CD4-positive, alpha-beta T cell (primary cell): Measurements from ENCODE around the gene CLCN1. TPM values are rescaled to one million over a fixed set of nuclear protein-coding genes. Genes with fewer than 3 reads are reported as not detected.

Source experiments
- ATAC-seq: fragments of 200-7000 bp; cut with Tn5 transposase; one replicate; pipeline ENCODE4 v1.10.0; 2022; ENCODE audit warnings: mild to moderate bottlenecking; ENCODE audit not compliant: poor library complexity
- CTCF ChIA-PET: fragments of 350-600 bp; sonication (Branson Sonifier 250); formaldehyde crosslinking; loops from one replicate; lab custom pipeline; 2021; ENCODE audit warnings: antibody characterized with exemption, inconsistent platforms; lab: Charles Lee
- POLR2A ChIA-PET: fragments of 350-600 bp; sonication (Branson Sonifier 250); formaldehyde crosslinking; loops from one replicate; lab custom pipeline; 2021; ENCODE audit warnings: antibody characterized with exemption, inconsistent platforms; lab: Charles Lee
- DNase-seq, 14 experiments: peaks; one replicate each; pipeline ENCODE4 v3.0.0-alpha.2; 2013 to 2020; ENCODE audit warnings: mixed read lengths in 2 of 14
- H3K27ac ChIP-seq, 2 donors: one replicate each; pipeline versions ENCODE4 v1.5.1 to v1.7.0; 2013; ENCODE audit warnings: low read length in 2 of 2, low read depth in 1 of 2, mild to moderate bottlenecking in 1 of 2
- H3K27me3 ChIP-seq, 2 experiments: 1 replicate in 1 of 2; 2 replicates in 1 of 2; pipeline versions ENCODE4 v1.6.1 to v1.7.0; 2013; ENCODE audit warnings: low read length in 2 of 2, control low read depth in 1 of 2, mild to moderate bottlenecking in 1 of 2, moderate library complexity in 1 of 2; ENCODE audit not compliant: insufficient read depth in 2 of 2, control insufficient read depth in 1 of 2
- H3K36me3 ChIP-seq: one replicate; pipeline ENCODE4 v1.6.1; 2013; ENCODE audit warnings: low read length, control low read depth; ENCODE audit not compliant: insufficient read depth
- H3K4me1 ChIP-seq: one replicate; pipeline ENCODE4 v1.6.1; 2013; ENCODE audit warnings: low read length, control low read depth; ENCODE audit not compliant: insufficient read depth
- H3K4me3 ChIP-seq: one replicate; pipeline ENCODE4 v1.5.1; 2013; ENCODE audit warnings: mild to moderate bottlenecking, low read length, moderate library complexity
- H3K9me3 ChIP-seq, 2 experiments: 1 replicate in 1 of 2; 2 replicates in 1 of 2; pipeline versions ENCODE4 v1.6.1 to v1.7.0; 2013; ENCODE audit warnings: low read length in 2 of 2, mild to moderate bottlenecking in 2 of 2, control low read depth in 1 of 2, moderate library complexity in 1 of 2; ENCODE audit not compliant: control insufficient read depth in 1 of 2, insufficient read depth in 1 of 2
- H3K27ac Mint-ChIP-seq: one replicate; pipeline ENCODE4 v1.8.0; 2020; ENCODE audit warnings: mixed read lengths
- H3K27me3 Mint-ChIP-seq: one replicate; pipeline ENCODE4 v1.8.0; 2021; ENCODE audit warnings: mixed read lengths
- H3K36me3 Mint-ChIP-seq: one replicate; pipeline ENCODE4 v1.8.0; 2021; ENCODE audit warnings: low read depth, mixed read lengths
- H3K4me1 Mint-ChIP-seq: one replicate; pipeline ENCODE4 v1.8.0; 2021; ENCODE audit warnings: low read depth, mixed read lengths
- H3K4me3 Mint-ChIP-seq: one replicate; pipeline ENCODE4 v1.8.0; 2020; ENCODE audit warnings: mild to moderate bottlenecking, mixed read lengths
- H3K9me3 Mint-ChIP-seq: one replicate; pipeline ENCODE4 v1.8.0; 2020; ENCODE audit warnings: mixed read lengths
- intact Hi-C, 2 experiments: fragments of 100-400 bp; cut with DNase I in 1 of 2; cut with micrococcal nuclease in 1 of 2; formaldehyde crosslinking; loops; one replicate each; pipeline versions ENCODE4 v1.15.1 to v1.9.0; 2023 to 2025; cut with DNase I, micrococcal nuclease
- total RNA-seq, 174 experiments: library from RNA in 2 of 174; stranded (reverse) in 2 of 174; gene quantifications; one replicate each; pipeline ENCODE4 v1.2.3 and lab custom pipeline; 2021 to 2026
- TF ChIP-seq, protein P1 (sequence below): fragments of 200-600 bp; IDR thresholded peaks from one replicate; pipeline ENCODE4 v1.8.0; 2022; ENCODE audit warnings: antibody characterized with exemption, mild to moderate bottlenecking

Gene CLCN1
- total RNA-seq, 2 experiments from 2014 or later = not detected

DNA sequence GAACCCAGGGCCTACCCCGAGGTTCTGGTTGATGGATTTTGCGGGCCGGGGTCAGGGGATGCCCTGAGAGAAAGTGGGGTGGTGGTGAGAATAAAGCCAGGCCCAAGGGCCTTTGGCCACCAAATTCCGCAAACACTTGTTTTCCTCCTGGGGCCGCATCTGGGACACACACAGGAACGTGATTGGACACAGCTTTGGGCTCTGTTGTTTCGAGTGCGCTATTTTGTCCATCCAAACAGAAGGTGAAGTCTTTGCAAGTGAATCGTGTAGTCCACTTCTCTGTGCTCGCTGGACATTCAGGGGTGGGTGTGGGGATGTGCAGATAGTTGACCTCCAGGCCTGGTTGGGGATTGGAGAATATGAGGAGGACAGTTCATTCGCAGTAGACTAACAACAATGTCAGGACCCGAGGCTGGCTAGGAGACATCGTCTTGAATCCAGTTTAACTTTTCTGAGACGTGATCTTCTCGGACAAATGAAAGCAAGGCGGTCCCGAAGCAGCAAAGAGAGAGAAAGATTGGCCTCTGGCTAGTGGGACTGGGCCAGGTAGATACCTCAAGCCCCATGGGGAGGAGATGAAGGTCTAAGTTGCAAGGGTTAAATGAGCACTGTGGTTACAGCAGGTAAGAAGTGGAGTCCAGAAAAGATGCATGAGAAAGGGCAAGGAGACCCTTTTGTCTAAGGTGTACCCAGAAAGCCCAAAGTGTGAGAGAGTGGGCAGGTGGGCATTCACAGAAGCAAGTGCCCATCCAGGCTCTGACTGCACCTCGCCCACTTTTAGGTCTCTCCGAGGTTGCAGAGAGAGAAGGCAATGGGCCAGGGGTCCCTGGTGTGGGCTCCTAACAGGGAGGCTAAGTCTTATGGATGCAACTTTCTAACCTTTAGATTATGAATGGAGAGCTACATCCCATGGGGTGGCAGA, 47.4 kb downstream of the CLCN1 start:
- intact Hi-C loops = loop anchor here in 1 of 2 experiments (5.0 kb wide), 1 partner anchor 44 kb away; the partner anchor contains the start of gene EPHA1
- ATAC-seq = no peak
- ChIA-PET CTCF (interaction anchor here (1.3 to 1.5 kb wide), 2 partner anchors 17 kb away, joined by 3 to 4 read pairs; no protein-coding TSS in a partner anchor), POLR2A (no interaction called here)
- no peak overlapping the region for H3K27ac ChIP-seq
- peaks cover 15% of the 10 kb centered on the region for H3K4me1 ChIP-seq
- TF ChIP-seq, protein P1, sequence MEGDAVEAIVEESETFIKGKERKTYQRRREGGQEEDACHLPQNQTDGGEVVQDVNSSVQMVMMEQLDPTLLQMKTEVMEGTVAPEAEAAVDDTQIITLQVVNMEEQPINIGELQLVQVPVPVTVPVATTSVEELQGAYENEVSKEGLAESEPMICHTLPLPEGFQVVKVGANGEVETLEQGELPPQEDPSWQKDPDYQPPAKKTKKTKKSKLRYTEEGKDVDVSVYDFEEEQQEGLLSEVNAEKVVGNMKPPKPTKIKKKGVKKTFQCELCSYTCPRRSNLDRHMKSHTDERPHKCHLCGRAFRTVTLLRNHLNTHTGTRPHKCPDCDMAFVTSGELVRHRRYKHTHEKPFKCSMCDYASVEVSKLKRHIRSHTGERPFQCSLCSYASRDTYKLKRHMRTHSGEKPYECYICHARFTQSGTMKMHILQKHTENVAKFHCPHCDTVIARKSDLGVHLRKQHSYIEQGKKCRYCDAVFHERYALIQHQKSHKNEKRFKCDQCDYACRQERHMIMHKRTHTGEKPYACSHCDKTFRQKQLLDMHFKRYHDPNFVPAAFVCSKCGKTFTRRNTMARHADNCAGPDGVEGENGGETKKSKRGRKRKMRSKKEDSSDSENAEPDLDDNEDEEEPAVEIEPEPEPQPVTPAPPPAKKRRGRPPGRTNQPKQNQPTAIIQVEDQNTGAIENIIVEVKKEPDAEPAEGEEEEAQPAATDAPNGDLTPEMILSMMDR = no peak
- H3K4me1 Mint-ChIP-seq = peaks cover 10% of the 10 kb centered on the region
- peak overlapping the region; percentile 83 for H3K4me3 Mint-ChIP-seq
- peaks cover 54% of the 10 kb centered on the region for H3K27me3 Mint-ChIP-seq
- H3K27ac Mint-ChIP-seq = no peak overlapping the region
- H3K36me3 Mint-ChIP-seq = no peaks in the 10 kb centered on the region
- peaks cover 0 to 3% of the 10 kb centered on the region in 2 experiments for H3K9me3 ChIP-seq
- peak overlapping the region; percentile 38 for H3K4me3 ChIP-seq
- no peaks in the 10 kb centered on the region for H3K9me3 Mint-ChIP-seq
- H3K36me3 ChIP-seq = no peaks in the 10 kb centered on the region
- DNase-seq = no peak
- peaks cover 21 to 27% of the 10 kb centered on the region in 2 experiments for H3K27me3 ChIP-seq

DNA sequence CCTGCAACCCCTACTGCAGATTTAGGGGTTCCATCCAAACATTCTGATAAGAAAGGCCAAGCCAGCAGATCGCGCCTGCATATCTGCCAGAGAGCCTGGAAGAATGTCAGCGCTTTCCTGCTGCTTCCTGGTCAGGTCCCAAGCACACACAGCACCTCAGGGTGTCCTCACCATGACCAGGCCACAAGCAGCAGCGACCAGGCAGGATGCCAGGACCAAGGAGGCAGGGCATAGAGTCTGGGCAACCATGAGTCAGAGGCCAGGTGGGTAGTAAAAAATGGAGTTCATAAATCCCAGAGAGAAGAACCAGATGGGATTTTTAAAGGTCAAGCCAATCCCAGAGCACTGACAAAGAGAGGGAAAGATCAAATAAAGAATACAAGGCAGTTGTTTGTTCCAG, 52.1 kb downstream of the CLCN1 start:
- Histone ChIP-seq H3K27me3 (peaks cover 14 to 25% of the 10 kb centered on the region in 2 experiments), H3K9me3 (peaks cover 0 to 3% of the 10 kb centered on the region in 2 experiments), H3K4me1 (peaks cover 22% of the 10 kb centered on the region), H3K4me3 (no peak overlapping the region), H3K27ac (no peak overlapping the region), H3K36me3 (no peaks in the 10 kb centered on the region)
- CTCF ChIA-PET = interaction anchor here (3.3 kb wide), 1 partner anchor 12 kb away, joined by 9 read pairs; no protein-coding TSS in a partner anchor
- H3K9me3 Mint-ChIP-seq = no peaks in the 10 kb centered on the region
- H3K36me3 Mint-ChIP-seq = no peaks in the 10 kb centered on the region
- TF ChIP-seq, protein P1 = no peak
- intact Hi-C loops = no loop called here
- H3K4me1 Mint-ChIP-seq = peaks cover 22% of the 10 kb centered on the region
- no peak overlapping the region for H3K27ac Mint-ChIP-seq
- no peak for ATAC-seq
- peaks cover 39% of the 10 kb centered on the region for H3K27me3 Mint-ChIP-seq
- H3K4me3 Mint-ChIP-seq = no peak overlapping the region
- POLR2A ChIA-PET = no interaction called here
- no peak for DNase-seq

DNA sequence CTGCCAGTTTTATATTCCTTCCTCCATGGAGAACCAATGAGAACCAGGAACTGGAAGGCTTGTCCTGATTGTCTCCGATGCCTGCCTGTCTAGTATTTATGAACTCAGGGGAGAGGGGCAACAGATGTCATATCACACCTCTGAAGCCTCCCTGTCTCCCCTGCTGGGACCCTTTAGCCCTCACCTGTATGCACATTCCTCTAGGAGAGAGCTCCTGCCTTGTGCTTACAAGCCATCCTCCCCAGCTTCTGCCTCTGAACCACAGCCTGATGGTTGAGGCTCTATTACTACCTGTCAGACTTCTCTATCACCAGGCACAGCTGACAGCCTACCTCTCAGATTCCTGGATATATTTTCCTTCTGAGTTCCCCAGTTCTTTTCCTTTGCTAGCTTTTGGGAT, 52.5 kb downstream of the CLCN1 start:
- Histone ChIP-seq H3K36me3 (no peaks in the 10 kb centered on the region), H3K4me1 (peaks cover 19% of the 10 kb centered on the region), H3K4me3 (no peak overlapping the region), H3K27ac (no peak overlapping the region), H3K9me3 (peaks cover 0 to 3% of the 10 kb centered on the region in 2 experiments), H3K27me3 (peaks cover 10 to 21% of the 10 kb centered on the region in 2 experiments)
- CTCF ChIA-PET = interaction anchor here (1.4 to 3.3 kb wide), 2 partner anchors 12 to 23 kb away, joined by 5 to 9 read pairs; no protein-coding TSS in a partner anchor
- peaks cover 22% of the 10 kb centered on the region for H3K4me1 Mint-ChIP-seq
- DNase-seq (no peak), ATAC-seq (no peak)
- intact Hi-C loops = no loop called here
- H3K27me3 Mint-ChIP-seq = peaks cover 35% of the 10 kb centered on the region
- no peak overlapping the region for H3K27ac Mint-ChIP-seq
- H3K4me3 Mint-ChIP-seq = no peak overlapping the region
- POLR2A ChIA-PET = interaction anchor here (0.8 kb wide), 1 partner anchor 12 kb away, joined by 4 read pairs; no protein-coding TSS in a partner anchor
- H3K36me3 Mint-ChIP-seq = no peaks in the 10 kb centered on the region
- TF ChIP-seq, protein P1 = no peak
- H3K9me3 Mint-ChIP-seq = no peaks in the 10 kb centered on the region
